NCI-H2081 treated with DMSO at 0.1 percent for 48 hours (cell line): ENCODE measurements around the gene AADAT.

Experiments used
- DNase-seq: peaks from one replicate; lab custom pipeline; 2025; lab: John Stamatoyannopoulos, UW

AADAT gene

GRCh38 chr4:170033999-170034398 lies 55.8 kb downstream of the AADAT start:
- DNase-seq = no peak

GRCh38 chr4:170030121-170030520 lies 59.6 kb downstream of the AADAT start:
- DNase-seq = no peak

- DNase-seq = peak; percentile 46
Observed at GRCh38 chr4:170027181-170027829, 62.5 kb downstream of the AADAT start.

GRCh38 chr4:170026253-170027021 lies 63.3 kb downstream of the AADAT start, which contains the start of gene MFAP3L:
TSS of gene MFAP3L (minus strand) at chr4:170026395. CDS start at chr4:170005877, 20,518 bp downstream.
- peak; percentile 40 for DNase-seq

- DNase-seq = no peak
Observed at GRCh38 chr4:170025523-170026252, 64.1 kb downstream of the AADAT start.

- DNase-seq = no peak
Observed at GRCh38 chr4:170022211-170022610, 67.5 kb downstream of the AADAT start.

- DNase-seq = no peak
Observed at GRCh38 chr4:170017252-170017651, 72.5 kb downstream of the AADAT start.

- no peak for DNase-seq
Observed at GRCh38 chr4:170015285-170015684, 74.5 kb downstream of the AADAT start.

- DNase-seq = no peak
Observed at GRCh38 chr4:170014359-170015011, 75.3 kb downstream of the AADAT start.

GRCh38 chr4:170012629-170012958 lies 77.2 kb downstream of the AADAT start:
- DNase-seq = no peak

- no peak for DNase-seq
Observed at GRCh38 chr4:170011921-170012628, 77.7 kb downstream of the AADAT start.
